GM21717 (cell line): ENCODE results near the gene CKS2.
"Not testable (repeated sequence)": the region's sequence is repeated elsewhere in the genome, so short reads cannot be mapped to it uniquely, and the experiment has no call there.

Experiments used
- ATAC-seq: cut with Tn5 transposase; IDR thresholded peaks from one replicate; pipeline ENCODE4 v1.9.1; 2021; ENCODE audit warnings: mild to moderate bottlenecking, moderate library complexity; ENCODE audit not compliant: unreplicated experiment

Gene CKS2

GRCh38 chr9:89309608-89310474 is 1.2 kb upstream of the CKS2 start:
- no peak for ATAC-seq

GRCh38 chr9:89311346-89312221 is 589 bp downstream of the CKS2 start:
- ATAC-seq: peak; percentile 5

GRCh38 chr9:89312222-89312571 is 1.2 kb downstream of the CKS2 start:
- no peak for ATAC-seq

GRCh38 chr9:89313842-89314241 is 2.8 kb downstream of the CKS2 start:
- ATAC-seq: no peak

GRCh38 chr9:89314955-89315354 is 4.0 kb downstream of the CKS2 start:
- no peak for ATAC-seq

- no peak for ATAC-seq
Observed at GRCh38 chr9:89315482-89315881, 4.5 kb downstream of the CKS2 start.

- no peak for ATAC-seq
Observed at GRCh38 chr9:89317282-89317681, 6.3 kb downstream of the CKS2 start.

GRCh38 chr9:89318123-89319014 is 7.4 kb downstream of the CKS2 start, which contains the start of gene SECISBP2:
Gene SECISBP2, plus strand, starts transcription at chr9:89318500. Its CDS starts 77 bp downstream, at chr9:89318577.
- ATAC-seq: peak; percentile 84

- no peak for ATAC-seq
Observed at GRCh38 chr9:89319015-89319905, 8.3 kb downstream of the CKS2 start.

- ATAC-seq: no peak
Observed at GRCh38 chr9:89323390-89323789, 12.4 kb downstream of the CKS2 start.

GRCh38 chr9:89325733-89326132 is 14.7 kb downstream of the CKS2 start:
- ATAC-seq: no peak

- no peak for ATAC-seq
Observed at GRCh38 chr9:89328064-89328463, 17.1 kb downstream of the CKS2 start.

- ATAC-seq: no peak
Observed at GRCh38 chr9:89329917-89330316, 18.9 kb downstream of the CKS2 start.

GRCh38 chr9:89330513-89330912 is 19.5 kb downstream of the CKS2 start:
- ATAC-seq: no peak

GRCh38 chr9:89339807-89340206 is 28.8 kb downstream of the CKS2 start:
- no peak for ATAC-seq

GRCh38 chr9:89340332-89340731 is 29.3 kb downstream of the CKS2 start:
- peak; percentile 55 for ATAC-seq

GRCh38 chr9:89342213-89342612 is 31.2 kb downstream of the CKS2 start:
- no peak for ATAC-seq

- no peak for ATAC-seq
Observed at GRCh38 chr9:89342948-89343347, 32.0 kb downstream of the CKS2 start.

- not testable (repeated sequence) for ATAC-seq
Observed at GRCh38 chr9:89343812-89344211, 32.8 kb downstream of the CKS2 start.

- no peak for ATAC-seq
Observed at GRCh38 chr9:89345476-89345875, 34.5 kb downstream of the CKS2 start.
